Gastroesophageal sphincter (tissue), 4 donors: Measurements from ENCODE around the gene P3R3URF. TPM values are rescaled to one million over a fixed set of nuclear protein-coding genes. Genes with fewer than 3 reads are reported as not detected.
A peak's percentile ranks its signal among the peaks of the same experiment; 100 is the strongest.

Source experiments
- ATAC-seq: fragments of 150-250 bp; one replicate; pipeline ENCODE4 v1.9.1; 2016; ENCODE audit warnings: mild to moderate bottlenecking, moderate library complexity
- H3K27ac ChIP-seq, 4 donors: fragments of 200-600 bp; sonication (generic) in 3 of 4; 1 replicate in 3 of 4; 2 replicates in 1 of 4; pipeline ENCODE4 v1.5.1; 2016 to 2019
- H3K27me3 ChIP-seq: fragments of 200-600 bp; sonication (generic); one replicate; pipeline ENCODE4 v1.5.1; 2019
- H3K36me3 ChIP-seq, 2 donors: fragments of 200-600 bp; sonication (generic); one replicate each; pipeline ENCODE4 v1.5.1; 2019; ENCODE audit warnings: control low read depth in 1 of 2
- H3K4me1 ChIP-seq, 3 donors: fragments of 200-600 bp; sonication (generic); 1 replicate in 2 of 3; 2 replicates in 1 of 3; pipeline ENCODE4 v1.5.1; 2016 to 2019; ENCODE audit warnings: control low read depth in 2 of 3
- H3K4me3 ChIP-seq, 2 donors: fragments of 200-600 bp; sonication (generic); one replicate each; pipeline ENCODE4 v1.5.1; 2019; ENCODE audit warnings: mild to moderate bottlenecking in 1 of 2, moderate library complexity in 1 of 2
- H3K9me3 ChIP-seq, 3 donors: fragments of 200-600 bp; sonication (generic); one replicate each; pipeline ENCODE4 v1.5.1; 2017 to 2019; ENCODE audit warnings: control low read depth in 2 of 3
- EP300 ChIP-seq: sonication (generic); formaldehyde crosslinking; IDR thresholded peaks from one replicate; pipeline ENCODE4 v1.6.1; 2017; ENCODE audit warnings: antibody characterized with exemption, mild to moderate bottlenecking
- POLR2A ChIP-seq, 2 donors: fragments of 450-650 bp; IDR thresholded peaks; one replicate each; pipeline ENCODE4 v1.6.1; 2017; ENCODE audit warnings: antibody characterized with exemption in 2 of 2, mild to moderate bottlenecking in 2 of 2, moderate library complexity in 1 of 2
- POLR2AphosphoS5 ChIP-seq: sonication (generic); formaldehyde crosslinking; IDR thresholded peaks from one replicate; pipeline ENCODE4 v1.6.1; 2017; ENCODE audit warnings: antibody characterized with exemption
- WGBS, 2 donors: methylation state at CpG; one replicate each; pipeline ENCODE4 v1.1.5; 2018; ENCODE audit warnings: low coverage in 1 of 2; 5-methylcytosine and 5-hydroxymethylcytosine counted together
- total RNA-seq, 4 donors: library from RNA; depleted of rRNA; stranded (reverse); fragments of >200 nt; gene quantifications; one replicate each; pipeline ENCODE4 v1.1.0, GENCODE V29; 2016
- TF ChIP-seq, protein P1 (sequence below), 4 experiments: fragments of 200-600 bp in 2 of 4; fragments of 450-650 bp in 2 of 4; sonication (generic) in 1 of 4; IDR thresholded peaks; one replicate each; pipeline ENCODE4 v1.5.1; 2017 to 2019; ENCODE audit warnings: antibody characterized with exemption in 4 of 4, mild to moderate bottlenecking in 2 of 4, moderate library complexity in 2 of 4

The P3R3URF gene
- total RNA-seq, 4 donors from 2014 or later: not detected

DNA sequence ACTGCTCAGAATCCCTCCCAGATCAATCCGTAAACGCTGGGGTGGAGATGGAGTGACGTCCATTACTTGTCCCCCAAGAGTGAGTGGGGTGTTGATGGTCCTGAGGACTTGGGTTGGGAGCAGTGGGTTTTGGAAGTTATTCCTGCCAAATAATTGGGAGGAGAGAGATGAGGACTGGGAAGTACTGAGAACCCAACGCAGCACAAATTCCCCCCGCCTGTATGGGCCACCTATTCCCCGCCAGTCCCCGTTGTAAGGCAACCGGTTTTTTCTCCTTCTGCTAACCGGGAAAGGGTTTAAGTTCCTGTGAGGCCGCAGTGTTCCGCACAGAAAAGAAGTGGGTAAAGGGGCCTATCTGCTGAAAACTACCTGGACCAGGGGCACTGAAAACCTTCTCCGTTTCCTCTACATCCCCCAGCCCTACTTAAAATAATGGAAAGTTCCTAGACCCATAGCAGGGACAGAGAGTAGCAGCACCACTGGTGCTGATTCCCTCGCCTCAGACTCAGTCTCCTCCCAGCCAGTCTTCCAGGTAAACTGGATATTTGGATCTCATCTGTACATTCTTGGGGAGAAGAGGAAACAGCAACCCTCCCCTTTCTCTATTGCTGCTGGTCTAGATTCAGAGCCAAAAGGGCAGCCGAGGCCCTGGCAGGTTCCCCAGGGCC is 27.6 kb upstream of the P3R3URF start:
- ATAC-seq: peak; percentile 29
- H3K4me1 ChIP-seq: peaks cover 0 to 52% (median 17%) of the 10 kb centered on the region in 3 donors

DNA sequence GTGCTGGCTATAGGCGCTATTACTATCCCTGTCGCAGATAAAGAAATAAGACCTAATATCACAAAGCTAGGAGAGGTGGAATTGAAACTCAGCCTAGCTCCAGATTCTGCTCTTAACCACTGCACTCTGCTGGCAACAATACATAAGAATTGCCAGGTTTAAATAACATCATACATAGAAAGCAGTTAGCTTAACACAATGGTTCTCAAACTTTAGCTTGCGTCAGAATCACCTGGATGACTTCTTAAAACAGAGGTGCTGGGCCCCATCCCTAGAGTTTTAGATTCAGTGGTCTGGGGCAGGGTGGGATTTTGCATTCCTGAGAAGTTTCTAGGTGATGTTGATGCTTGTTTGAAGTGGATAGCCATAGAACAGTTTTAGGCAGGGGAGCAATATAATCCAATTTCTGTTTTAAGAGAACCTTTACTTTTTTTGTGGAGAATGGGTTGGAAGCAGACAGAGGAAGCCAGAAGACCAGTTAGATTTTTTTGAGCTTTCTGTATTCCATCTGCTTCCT is 23.0 kb upstream of the P3R3URF start:
- 88 to 91% methylated on average over 1 to 3 of the region's 3 CpGs for WGBS, 2 donors
- ATAC-seq: no peak
- no peak for TF ChIP-seq EP300
- no peak for TF ChIP-seq POLR2AphosphoS5
- TF ChIP-seq, protein P1, sequence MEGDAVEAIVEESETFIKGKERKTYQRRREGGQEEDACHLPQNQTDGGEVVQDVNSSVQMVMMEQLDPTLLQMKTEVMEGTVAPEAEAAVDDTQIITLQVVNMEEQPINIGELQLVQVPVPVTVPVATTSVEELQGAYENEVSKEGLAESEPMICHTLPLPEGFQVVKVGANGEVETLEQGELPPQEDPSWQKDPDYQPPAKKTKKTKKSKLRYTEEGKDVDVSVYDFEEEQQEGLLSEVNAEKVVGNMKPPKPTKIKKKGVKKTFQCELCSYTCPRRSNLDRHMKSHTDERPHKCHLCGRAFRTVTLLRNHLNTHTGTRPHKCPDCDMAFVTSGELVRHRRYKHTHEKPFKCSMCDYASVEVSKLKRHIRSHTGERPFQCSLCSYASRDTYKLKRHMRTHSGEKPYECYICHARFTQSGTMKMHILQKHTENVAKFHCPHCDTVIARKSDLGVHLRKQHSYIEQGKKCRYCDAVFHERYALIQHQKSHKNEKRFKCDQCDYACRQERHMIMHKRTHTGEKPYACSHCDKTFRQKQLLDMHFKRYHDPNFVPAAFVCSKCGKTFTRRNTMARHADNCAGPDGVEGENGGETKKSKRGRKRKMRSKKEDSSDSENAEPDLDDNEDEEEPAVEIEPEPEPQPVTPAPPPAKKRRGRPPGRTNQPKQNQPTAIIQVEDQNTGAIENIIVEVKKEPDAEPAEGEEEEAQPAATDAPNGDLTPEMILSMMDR (IDR thresholded peaks at IDR 0.05): no peak
- no peak for TF ChIP-seq POLR2A (IDR thresholded peaks at IDR 0.05)
- Histone ChIP-seq H3K27me3 (no peaks in the 10 kb centered on the region), H3K4me1 (peaks cover 0 to 60% (median 15%) of the 10 kb centered on the region in 3 donors), H3K9me3 (no peaks in the 10 kb centered on the region), H3K27ac (peak overlapping the region in 2 of 4 donors; percentile 77 to 88), H3K4me3 (peak overlapping the region in 1 of 2 donors; percentile 57), H3K36me3 (peaks cover 0 to 20% of the 10 kb centered on the region in 2 donors)

More for the DNA sequence above, 27.6 kb upstream of the P3R3URF start:
- 8 to 17% methylated on average over 5 to 12 of the region's 14 CpGs for WGBS, 2 donors
- Histone ChIP-seq H3K27me3 (no peaks in the 10 kb centered on the region), H3K27ac (peak overlapping the region; percentile 55 to 91 (median 86)), H3K4me3 (peak overlapping the region; percentile 55 to 90), H3K36me3 (peaks cover 0 to 11% of the 10 kb centered on the region in 2 donors), H3K9me3 (no peaks in the 10 kb centered on the region)
- TF ChIP-seq POLR2A (IDR thresholded peaks at IDR 0.05) (no peak), POLR2AphosphoS5 (no peak), EP300 (no peak)
- TF ChIP-seq, protein P1 (IDR thresholded peaks at IDR 0.05): no peak

DNA sequence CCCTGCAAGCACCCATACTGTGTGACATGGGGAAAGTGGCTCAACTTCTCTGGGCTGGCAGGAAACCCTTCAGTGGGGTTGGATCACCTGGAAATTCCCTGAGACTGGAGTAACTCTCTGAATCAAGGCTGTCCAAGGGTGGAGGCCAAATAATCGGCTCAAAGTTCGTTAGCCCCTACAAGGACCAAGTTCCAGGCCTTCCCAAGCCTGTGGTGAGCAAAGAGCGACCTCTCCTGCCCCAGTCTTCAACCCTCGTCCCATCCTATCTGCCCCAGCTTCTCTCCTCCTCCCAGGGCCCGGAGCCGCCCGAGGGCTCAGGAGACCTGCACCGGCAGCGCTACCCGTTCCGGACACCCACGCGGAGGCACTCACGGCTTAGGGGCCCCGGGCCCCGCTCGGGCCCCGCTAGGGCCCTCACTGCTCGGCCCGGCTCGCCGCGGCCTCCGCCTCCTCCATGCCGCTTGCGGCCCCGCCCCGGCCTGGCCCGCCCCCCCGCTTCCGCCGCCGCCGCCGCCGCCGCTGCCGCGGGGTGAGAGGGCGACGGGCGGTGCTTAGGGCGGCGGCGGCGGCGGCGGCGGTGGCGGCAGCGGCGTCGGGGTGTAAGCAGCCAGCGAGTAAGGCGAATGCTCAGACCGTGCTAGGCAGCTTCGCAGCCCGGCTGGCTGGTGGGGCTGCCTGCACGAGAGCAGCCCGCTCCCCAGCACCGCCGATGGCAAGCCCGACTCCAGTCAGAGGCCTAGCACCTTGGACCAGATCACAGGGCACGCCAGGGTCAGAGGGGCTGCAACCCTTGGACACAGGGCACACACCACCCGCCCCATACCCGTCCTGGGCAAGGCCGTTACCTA is 21.9 kb upstream of the P3R3URF start, which contains the start of gene POMGNT1:
POMGNT1 (minus strand) TSS at position 471 of the 848 bp plus-strand sequence. CDS start 613 bp downstream, outside the sequence.
- 0% methylated on average over 9 of the region's 67 CpGs; no CpG with 5 or more reads in 1 of the 2 donors for WGBS, 2 donors
- no peaks in the 10 kb centered on the region for H3K9me3 ChIP-seq
- no peaks in the 10 kb centered on the region for H3K27me3 ChIP-seq
- peaks cover 0 to 53% (median 15%) of the 10 kb centered on the region in 3 donors for H3K4me1 ChIP-seq
- TF ChIP-seq EP300 (no peak), POLR2A (IDR thresholded peaks at IDR 0.05) (peak; percentile 53 to 56), POLR2AphosphoS5 (peak; percentile 46)
- TF ChIP-seq, protein P1 (IDR thresholded peaks at IDR 0.05): peak in 1 of 4 experiments; percentile 29
- peak within 1 kb of the TSS; percentile 57 to 68 for H3K4me3 ChIP-seq
- H3K27ac ChIP-seq: peak within 1 kb of the TSS; percentile 45 to 88 (median 77)
- peaks cover 0 to 31% of the 10 kb centered on the region in 2 donors for H3K36me3 ChIP-seq
- peak; percentile 94 for ATAC-seq

DNA sequence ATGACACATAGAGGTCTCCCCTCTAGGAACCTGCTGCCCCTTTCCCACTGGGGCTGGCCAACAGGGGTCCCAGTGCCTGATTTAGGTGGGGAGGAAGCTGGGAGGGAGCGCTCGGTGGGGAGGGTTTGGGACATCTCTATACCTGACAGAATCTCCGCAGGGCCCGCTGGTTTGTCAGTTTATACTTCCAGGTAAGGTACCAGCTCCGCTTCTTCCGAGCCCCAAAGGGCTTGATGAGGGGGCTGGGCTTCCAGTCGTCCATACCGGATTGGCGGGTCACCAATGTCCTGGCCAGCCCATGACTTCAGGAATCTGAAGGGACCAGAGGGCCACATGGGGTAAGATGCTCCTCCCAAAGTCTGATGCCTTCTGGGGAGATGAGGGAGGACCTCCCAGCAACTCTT is 21.3 kb upstream of the P3R3URF start:
- peak overlapping the region in 3 of 4 donors; percentile 77 to 88 (median 77) for H3K27ac ChIP-seq
- WGBS, 2 donors: 73% methylated on average over 2 of the region's 9 CpGs; no CpG with 5 or more reads in 1 of the 2 donors
- no peaks in the 10 kb centered on the region for H3K9me3 ChIP-seq
- TF ChIP-seq POLR2AphosphoS5 (no peak), POLR2A (IDR thresholded peaks at IDR 0.05) (no peak), EP300 (no peak)
- TF ChIP-seq, protein P1 (IDR thresholded peaks at IDR 0.05): no peak
- H3K4me1 ChIP-seq: peaks cover 0 to 47% (median 15%) of the 10 kb centered on the region in 3 donors
- H3K4me3 ChIP-seq: peak overlapping the region; percentile 57 to 68
- H3K36me3 ChIP-seq: peaks cover 0 to 38% of the 10 kb centered on the region in 2 donors
- no peaks in the 10 kb centered on the region for H3K27me3 ChIP-seq
- no peak for ATAC-seq
